D721Med (cell line): ENCODE results near the gene SPOCK1.

Source experiments
- DNase-seq: peaks from one replicate; pipeline ENCODE4 v3.0.0; 2011; ENCODE audit warnings: low spot score; ENCODE audit not compliant: insufficient read length
- FAIRE-seq: peaks from 2 replicates; lab custom pipeline; 2011; peaks lifted over from hg19 to GRCh38; lab: Jason Lieb, UNC
- CTCF ChIP-seq: IDR thresholded peaks from 2 replicates; pipeline ENCODE4 v1.5.1; 2012; ENCODE audit warnings: mild to moderate bottlenecking, control low read depth; ENCODE audit not compliant: insufficient read depth; ENCODE audit errors: missing control alignments

SPOCK1 gene

GRCh38 chr5:137402436-137403187 lies 96.5 kb downstream of the SPOCK1 start:
- TF ChIP-seq CTCF: no peak
- no peak for FAIRE-seq
- no peak for DNase-seq

- TF ChIP-seq CTCF: no peak
- DNase-seq: no peak
- no peak for FAIRE-seq
These were observed 97.2 kb downstream of the SPOCK1 start for GRCh38 chr5:137401946-137402345.

DNA sequence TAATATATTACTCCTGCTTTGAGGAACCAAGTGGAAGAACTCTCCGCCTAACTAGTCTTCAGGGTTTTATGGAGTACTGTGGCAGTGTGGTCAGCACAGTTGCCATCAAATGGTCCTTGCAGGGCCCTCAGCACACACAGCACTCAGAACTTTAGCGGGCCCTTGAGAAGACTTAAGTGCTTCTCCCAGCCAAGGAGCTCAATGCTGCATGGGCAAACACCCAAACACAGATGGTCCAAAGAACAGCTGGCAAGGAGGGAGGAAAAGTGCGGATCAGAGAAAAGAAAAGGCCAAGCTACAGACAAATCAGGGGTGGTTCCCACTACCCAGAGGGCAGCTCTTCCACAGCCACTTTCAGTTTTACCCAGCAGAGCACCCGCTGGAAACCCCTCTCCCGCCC lies 98.6 kb downstream of the SPOCK1 start:
- TF ChIP-seq CTCF: no peak
- DNase-seq (no peak), FAIRE-seq (no peak)

GRCh38 chr5:137399911-137400310 lies 99.2 kb downstream of the SPOCK1 start:
- FAIRE-seq (no peak), DNase-seq (no peak)
- TF ChIP-seq CTCF: no peak

GRCh38 chr5:137398751-137399150 lies 100.4 kb downstream of the SPOCK1 start:
- no peak for FAIRE-seq
- no peak for DNase-seq
- TF ChIP-seq CTCF: no peak

DNA sequence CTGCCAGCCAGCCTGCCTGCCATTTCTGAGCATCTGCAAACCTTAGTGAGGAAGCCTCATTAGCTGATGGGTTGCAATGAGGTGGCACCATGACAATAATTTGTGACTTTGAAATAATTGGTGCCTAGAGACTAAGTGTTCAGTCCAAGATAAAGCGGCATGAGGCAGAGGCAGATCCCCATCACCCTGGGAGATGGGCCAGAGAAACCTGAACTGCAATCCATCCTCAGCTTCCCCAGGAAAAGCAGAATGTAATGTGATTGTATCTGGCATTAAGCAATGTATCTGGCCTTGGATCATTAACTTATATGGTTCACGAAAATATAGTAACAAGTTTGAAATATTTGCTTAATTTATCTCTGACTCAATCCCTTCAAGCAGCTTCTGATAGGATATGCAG lies 101.0 kb downstream of the SPOCK1 start:
- TF ChIP-seq CTCF: no peak
- DNase-seq (no peak), FAIRE-seq (no peak)

GRCh38 chr5:137395011-137395755 lies 103.9 kb downstream of the SPOCK1 start:
- FAIRE-seq: no peak
- no peak for DNase-seq

More at GRCh38 chr5:137395011-137395755, 103.9 kb downstream of the SPOCK1 start:
- TF ChIP-seq CTCF: no peak
